GM21526 (cell line): ENCODE data around the gene ZYX.
"Not testable (repeated sequence)": the region's sequence is repeated elsewhere in the genome, so short reads cannot be mapped to it uniquely, and the experiment has no call there.

ENCODE experiments used
- ATAC-seq: cut with Tn5 transposase; IDR thresholded peaks from one replicate; pipeline ENCODE4 v1.9.1; 2021; ENCODE audit warnings: moderate library complexity; ENCODE audit not compliant: unreplicated experiment, low FRiP score

Gene ZYX

DNA sequence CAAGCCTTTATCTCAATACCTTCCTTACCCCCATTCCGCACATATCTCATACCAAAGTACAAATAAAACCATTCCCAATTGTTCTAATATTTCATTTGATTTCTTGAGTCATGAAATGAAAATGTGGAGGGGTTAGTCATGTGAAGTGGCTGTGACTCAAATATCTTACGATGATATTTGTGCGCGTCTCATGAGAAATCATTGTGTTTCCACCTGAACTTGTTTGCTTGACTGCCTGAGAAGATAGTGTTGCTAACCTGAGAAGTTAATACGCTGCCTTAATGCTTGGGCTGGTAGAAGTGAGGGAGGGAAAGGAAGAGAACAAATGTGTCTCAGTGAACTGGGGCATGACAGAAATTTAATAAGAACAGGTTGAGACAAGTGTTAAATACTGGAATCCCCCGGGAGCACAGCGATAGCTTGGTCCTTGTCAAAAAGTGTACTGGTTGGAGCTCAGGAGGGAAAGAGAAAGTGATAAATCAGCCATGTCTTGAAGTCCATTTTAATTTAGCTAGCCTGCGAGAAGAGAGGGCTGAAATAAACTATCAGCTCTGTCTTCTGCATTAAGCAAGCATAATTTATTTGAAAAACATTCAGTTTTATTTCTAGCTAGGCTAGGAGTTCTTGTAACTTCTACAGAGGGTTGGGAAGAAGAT, 34.7 kb downstream of the ZYX start:
- no peak for ATAC-seq

DNA sequence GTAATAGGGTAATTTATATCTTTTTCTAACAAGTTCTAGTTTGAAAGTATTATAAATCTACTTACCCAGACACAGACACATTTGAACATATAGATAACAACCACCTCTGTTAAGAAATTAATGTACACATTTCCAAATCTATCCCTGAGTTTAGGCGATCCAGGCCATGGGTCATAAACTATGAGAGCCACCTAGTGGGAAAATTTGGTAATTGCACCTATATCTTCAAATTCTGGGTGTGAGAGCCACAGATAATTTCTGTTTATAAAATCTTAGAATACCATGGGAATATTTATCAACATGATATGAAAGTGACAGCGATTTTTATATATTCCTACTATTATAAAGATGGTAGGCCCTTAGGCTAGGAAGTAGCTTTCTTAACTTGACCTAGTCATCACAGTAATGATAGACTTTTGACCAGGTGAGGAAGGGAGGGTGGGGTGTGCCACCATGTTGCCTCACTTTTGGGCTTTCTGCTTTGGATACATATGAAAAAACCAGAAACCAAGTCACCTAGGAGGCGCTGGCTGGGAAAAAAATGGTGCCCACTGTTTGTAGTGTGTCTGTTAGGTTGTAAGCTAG, 35.5 kb downstream of the ZYX start:
- peak; percentile 73 for ATAC-seq

DNA sequence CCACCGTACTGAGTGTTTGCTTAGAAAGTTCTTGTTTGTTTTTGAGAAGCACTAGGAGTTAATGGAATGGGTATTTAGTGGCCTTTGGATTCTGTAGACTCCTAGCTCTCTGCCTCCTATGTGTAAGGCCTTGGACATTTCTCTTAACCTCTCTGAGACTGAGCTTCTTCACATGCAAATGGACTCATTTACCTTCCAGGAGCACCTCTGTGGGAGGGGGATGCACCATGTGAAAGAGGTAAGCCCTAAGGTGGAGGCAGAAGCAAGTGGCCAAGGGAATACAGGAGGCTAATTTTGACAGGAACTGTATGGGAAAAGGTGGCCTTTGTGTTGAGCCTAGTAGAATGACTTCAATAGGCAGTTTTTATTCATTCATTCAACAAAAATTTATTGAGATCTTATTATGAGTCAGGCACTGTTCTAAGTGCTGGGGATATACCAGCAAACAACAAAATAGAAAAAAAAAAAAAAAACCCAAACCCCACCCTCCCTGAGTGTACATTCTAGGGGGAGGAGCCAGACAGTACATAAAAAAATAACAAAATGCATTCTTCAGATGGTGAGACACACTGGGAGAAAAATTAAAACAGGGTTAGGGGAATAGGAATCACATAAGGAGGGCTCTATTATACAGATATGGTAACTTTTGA, 36.7 kb downstream of the ZYX start:
- ATAC-seq = no peak

DNA sequence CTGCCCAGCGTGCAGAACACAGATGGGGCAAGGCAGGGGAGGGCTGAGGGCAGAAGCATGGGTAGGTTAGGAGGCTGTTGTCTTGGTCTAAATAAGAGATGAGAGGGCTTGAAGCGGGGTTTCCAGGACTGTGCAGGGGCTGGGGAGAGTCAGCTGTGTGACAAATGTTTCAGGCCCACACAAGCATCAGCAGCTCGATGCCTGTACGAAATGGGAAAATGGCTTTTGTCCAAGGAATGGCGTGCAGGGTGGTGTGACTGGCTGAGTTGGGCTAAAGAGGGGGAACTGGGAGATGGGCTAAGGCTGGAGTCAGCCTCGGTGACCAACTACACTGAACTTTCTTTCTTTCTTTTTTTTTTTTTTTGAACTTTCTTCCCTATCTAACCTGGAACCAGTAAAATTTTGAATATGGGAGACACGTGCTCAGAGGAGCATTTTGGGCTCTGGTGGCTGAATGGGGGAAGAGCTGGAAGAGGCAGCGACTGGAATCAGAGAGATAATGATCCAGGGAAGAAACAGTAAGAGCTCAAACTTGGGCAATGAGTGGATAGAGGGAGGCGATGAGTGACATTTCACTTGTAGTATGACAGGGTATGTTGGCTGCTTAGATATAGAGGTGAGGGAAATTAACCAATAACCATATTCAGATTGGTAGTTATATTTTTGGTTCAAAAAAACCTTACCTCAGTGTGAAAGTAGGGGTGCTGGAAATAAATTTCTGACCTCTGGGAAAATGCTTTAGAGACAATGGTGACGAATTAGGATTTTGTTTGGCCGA, 37.7 kb downstream of the ZYX start:
- no peak for ATAC-seq

DNA sequence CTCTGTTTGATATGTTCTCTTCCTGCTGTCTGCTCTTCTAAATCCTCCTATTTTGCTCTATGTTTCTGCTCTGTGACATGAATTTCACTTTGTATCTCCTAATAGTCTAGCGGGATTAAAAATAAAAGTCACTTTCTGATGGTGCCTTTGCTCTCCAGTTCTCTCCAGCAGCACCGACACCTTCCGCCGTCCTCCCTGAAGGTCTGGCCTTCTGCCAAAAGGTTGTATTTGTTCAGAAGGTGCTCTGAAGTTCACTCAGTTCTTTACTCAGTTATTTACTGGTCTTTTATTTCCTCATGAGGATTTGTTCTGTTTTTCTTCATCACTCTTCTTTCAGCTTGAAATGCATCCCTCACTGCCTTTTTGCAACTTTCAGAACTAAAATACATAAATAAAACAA, 38.7 kb downstream of the ZYX start:
- ATAC-seq = no peak

DNA sequence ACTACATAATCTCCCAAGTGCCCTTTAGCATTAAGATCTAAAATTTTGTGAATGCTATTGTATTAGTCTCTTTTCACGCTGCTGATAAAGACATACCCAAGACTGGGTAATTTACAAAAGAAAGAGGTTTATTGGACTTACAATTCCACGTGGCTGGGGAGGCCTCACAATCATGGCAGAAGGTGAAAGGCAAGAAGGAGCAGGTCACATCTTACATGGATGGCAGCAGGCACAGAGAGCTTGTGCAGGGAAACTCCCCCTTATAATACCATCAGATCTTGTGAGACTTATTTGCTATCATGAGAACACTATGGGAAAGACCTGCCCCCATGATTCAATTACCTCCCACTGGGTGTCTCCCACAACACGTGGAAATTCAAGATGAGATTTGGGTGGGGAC, 39.5 kb downstream of the ZYX start:
- not testable (repeated sequence) for ATAC-seq

DNA sequence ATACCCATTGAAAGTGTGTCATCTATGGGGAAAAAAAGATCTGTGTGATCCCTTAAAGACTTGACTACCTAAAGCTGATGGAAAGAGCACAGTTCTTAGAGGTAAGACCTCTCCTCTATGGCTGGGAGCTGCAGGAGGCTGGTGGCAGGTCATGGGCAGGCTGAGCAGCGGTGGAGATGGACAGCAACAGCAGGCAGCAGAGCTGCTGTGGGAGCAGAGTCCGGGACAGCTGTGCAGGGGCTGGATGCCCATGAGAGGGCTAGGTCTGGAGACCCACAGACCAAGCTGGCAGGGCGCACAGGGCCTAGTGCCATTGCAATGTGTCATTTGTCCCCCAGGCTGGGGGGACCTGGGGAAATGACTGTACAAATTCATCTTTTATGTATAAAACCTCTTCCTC, 40.9 kb downstream of the ZYX start:
- ATAC-seq = no peak

DNA sequence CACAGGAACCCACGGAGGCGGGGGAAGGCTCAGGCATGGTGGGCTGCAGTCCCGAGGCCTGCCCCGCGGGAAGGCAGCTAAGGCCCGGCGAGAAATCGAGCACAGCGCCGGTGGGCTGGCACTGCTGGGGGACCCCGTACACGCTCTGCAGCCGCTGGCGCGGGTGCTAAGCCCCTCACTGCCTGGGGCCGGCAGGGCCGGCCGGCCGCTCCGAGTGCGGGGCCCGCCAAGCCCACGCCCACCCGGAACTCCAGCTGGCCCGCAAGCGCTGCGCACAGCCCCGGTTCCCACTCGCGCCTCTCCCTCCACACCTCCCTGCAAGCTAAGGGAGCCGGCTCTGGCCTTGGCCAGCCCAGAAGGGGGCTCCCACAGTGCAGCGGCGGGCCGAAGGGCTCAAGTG, 43.3 kb downstream of the ZYX start:
- ATAC-seq = not testable (repeated sequence)

DNA sequence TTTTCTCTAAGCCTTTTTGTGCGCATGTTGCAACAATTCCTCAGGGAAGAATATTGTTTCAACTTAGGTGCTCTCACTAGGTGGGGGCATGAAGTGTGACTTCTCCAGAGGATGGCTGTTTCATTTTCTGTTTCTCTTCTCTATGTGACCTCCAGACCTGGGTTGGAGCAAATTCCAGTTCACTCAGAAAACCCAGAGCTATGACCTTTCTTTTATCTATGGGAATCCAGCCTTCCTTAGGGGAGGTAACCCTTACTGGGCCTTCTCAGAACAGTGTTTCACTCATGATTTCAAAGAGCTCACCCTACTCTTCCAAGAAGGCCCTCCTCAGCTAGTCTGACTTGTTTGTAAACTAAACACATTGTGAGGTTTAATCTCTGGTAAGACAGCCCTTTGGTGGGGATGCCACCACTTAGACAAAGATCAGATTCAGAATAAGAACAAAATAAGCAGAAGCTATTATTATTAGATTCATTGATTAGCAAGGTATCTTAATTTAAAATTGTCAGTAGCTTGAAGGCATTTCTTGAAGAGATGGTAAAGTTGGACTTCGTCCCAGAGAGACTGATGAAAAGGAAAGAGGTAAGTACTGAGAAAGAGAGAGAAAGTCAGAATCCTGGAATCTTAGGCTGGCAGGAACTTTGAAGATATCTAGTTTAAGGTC, 45.5 kb downstream of the ZYX start:
- ATAC-seq = no peak

DNA sequence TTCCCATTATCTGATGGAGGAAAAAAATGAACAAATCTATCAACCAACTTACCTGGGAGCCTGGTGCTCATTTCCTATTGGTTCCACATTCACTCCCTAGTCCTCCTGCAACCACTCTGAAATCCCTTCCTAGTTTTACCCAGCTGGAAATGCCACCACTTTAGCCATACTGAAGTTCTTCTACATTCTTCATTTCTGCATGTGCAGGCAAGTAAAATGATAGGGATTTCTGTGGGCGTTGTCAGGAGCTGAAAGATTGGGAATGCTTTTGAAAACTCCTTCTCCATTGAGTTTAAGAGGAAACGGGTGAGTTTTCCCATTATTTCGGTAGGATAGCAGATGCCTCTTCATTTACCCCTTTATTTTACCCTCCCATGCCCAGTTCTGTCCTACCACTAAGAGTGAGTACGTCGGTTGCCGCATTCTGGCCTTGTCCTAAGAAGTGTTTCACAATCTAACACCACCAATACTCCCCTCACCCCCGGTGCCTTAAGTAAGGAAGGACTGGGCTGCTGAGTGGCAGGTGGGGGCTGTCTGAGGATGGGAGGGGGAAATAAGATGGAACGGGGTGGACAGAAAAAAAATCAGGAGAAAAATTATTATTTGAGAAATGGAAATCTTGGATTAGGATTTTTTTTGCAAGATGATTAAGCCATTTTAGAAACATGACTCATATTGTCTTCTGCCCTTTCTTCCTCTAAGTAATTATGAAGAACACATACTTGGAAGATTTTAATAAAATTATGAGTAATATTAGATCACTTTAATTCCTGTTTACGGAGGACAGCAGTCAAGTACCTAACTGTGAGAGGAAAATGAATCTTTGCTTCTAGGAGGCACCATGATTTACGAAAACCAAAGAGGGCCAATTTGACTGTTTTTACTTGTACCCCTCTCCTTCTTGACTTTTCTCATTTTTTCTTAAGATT, 48.9 kb downstream of the ZYX start:
- ATAC-seq = no peak

DNA sequence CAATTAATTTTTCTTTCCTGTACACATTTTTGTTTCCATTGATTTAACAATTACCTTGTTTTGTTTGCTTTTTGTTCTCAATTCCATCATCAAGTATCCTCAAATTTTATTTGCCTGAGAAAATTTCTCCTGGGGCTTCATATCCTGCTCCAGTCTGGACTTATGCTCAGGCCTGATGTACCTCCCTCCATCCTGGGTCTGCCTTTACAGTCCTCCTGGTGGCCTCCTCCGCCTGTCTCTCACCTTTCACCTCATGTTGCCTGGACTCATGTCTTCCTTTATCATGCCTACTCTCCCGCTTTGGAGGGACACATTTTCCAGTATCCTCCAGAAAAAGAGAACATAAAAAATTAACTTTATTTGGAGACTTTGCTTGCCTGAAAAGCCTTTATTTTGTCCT, 50.0 kb downstream of the ZYX start:
- ATAC-seq = no peak

DNA sequence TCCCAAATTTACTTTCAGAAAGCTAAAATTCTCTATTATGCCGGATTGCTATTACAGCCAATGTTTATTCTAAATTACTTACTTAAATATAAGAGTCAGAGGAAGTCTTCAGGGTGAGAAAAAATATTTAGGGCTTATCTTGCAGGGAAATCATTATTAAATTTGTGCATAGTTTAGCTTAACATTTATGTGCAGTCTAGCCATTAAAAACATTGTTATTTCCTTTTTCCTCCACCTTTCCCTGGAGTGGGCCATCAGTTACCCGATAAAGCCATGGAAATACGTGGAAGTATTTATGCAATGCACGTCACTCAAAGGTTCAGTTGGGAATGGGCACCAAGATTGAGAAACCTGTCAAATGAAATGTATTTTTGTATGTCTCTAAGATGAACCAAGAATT, 52.6 kb downstream of the ZYX start:
- ATAC-seq = no peak

DNA sequence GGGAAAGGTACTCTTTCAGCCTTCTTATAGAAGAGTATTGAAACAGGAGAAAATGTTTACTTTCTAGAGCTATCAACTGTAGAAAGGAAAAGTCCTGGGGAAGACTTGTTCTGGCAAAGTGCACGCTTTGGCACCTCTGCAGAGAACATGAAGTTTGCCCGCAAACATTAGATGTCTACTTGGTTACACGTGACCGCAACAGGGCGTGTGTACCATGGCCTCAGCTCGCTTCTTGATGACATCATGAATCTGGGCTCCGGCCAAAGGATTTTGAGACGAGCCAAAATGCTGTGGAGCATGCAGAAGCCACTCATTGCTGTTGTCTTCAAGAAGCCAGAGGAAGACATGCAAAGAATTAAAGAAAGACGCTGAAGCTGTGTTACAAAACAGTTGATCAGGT, 53.5 kb downstream of the ZYX start:
- no peak for ATAC-seq

DNA sequence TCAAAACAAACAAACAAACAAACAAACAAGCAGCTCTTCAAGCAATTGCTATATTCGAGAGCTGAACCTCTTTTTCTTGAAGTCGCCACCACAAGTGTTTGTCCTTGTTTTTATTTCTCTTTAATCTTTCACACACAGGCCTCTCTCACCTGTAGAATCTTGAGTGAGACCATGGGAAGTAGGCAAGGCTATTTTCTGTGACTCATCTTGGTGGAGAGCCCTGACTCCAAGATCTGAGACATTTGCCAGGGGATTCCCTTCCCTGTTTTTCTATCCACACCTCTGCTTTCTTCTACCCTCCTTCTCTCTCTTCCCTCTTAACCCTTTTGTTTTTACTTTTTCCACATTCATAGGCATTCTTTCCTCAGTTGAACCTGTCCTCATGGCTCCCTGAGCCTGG, 54.1 kb downstream of the ZYX start:
- no peak for ATAC-seq

DNA sequence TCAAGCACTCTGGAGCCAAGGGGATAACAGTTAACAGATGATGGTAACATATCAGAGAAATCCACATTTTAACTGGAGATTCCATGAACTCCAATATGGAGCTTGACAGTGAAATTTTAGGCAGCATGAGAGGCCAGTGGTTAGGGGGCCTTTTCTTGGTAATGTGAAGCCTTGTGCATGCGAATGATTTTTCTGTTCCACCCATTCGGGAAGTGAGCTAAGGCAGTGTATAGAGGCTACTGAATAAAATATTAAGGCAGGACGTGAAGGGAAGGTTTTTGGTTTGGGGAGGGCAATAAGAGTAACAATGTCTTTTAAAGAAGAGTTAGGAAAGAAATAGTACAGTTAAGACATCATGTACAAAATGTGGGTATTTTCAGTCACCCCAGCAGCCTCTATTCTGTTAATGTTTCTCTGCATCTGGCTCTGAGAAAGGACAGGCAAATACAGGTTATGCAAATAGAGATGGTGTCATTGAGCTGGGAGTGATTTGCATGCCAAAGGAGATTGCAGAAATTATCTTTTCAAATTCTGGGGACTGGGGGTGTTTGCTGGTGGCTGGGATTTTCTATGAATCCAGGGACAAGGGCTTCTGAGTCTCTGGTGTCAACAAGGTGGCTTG, 55.3 kb downstream of the ZYX start:
- no peak for ATAC-seq

DNA sequence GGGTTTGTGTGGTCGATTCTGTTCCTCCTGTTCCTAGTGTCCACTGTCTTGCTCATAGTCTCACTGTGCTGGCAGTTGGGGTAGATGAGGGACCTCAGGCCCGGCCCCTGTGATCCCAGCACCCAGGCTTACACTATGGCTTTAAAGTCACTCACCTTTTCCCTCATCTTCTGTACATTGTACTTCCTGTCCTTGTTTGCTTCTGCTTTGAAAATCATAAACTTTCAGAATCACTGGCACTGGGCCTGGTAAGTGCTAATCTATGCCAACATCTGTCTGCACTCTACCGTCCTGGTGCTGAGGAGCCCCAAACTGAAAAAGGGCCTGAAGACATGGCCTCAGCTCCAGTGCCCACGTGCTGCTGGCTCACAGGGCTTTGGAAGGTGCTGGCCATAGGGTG, 56.4 kb downstream of the ZYX start:
- ATAC-seq = no peak

DNA sequence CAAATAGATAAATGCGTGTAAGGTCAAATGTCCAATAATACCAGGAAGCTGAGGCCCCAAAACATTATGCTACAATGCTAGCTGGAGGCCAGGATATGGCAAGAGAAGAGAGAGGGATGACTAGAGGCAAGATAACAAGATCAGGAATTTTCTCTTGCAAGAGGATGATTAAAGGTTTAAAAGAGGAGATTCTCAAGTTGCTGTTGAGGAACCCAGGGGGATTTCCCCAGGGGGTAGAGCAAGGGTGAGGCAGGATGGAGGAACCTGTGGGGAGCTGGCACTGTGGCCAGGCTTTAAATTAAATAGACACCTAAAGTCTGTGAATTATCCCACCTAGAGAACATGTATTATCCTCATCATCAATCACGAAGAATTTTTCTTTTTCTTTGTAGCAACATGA, 58.7 kb downstream of the ZYX start:
- no peak for ATAC-seq
